DND-41 (cell line): ENCODE measurements around the gene TNS1.

ENCODE experiments used
- CTCF ChIP-seq: IDR thresholded peaks from 2 replicates; pipeline ENCODE4 v1.5.1; 2012; ENCODE audit warnings: borderline replicate concordance, low read length, moderate library complexity, mild to moderate bottlenecking; ENCODE audit not compliant: poor library complexity, severe bottlenecking; ENCODE audit errors: extremely low read depth
- EZH2 ChIP-seq: IDR thresholded peaks from 3 replicates; pipeline ENCODE4 v1.6.1; 2012; ENCODE audit warnings: borderline replicate concordance, low read depth, mild to moderate bottlenecking, moderate library complexity, low read length, inconsistent platforms; ENCODE audit not compliant: severe bottlenecking

- TF ChIP-seq CTCF = no peak
- TF ChIP-seq EZH2 = no peak
Observed at GRCh38 chr2:217978536-217979150, 24.2 kb downstream of the TNS1 start.
